Keratinocyte (primary cell): ENCODE measurements around the gene MYO1D. TPM values are rescaled to one million over a fixed set of nuclear protein-coding genes. Genes with fewer than 3 reads are reported as not detected.

ENCODE experiments used
- DNase-seq: peaks from one replicate; pipeline ENCODE4 v3.0.0-alpha.2; 2011; ENCODE audit warnings: low read depth, missing footprints, low spot score
- FAIRE-seq: peaks from 2 replicates; lab custom pipeline; 2011; peaks lifted over from hg19 to GRCh38; lab: Jason Lieb, UNC
- H2AFZ ChIP-seq: 2 replicates; pipeline ENCODE4 v1.6.0; 2012; ENCODE audit warnings: low read length, control low read depth, inconsistent platforms; ENCODE audit not compliant: control insufficient read depth
- H3K27ac ChIP-seq: 2 replicates; pipeline ENCODE4 v1.5.1; 2011; ENCODE audit warnings: low read length; ENCODE audit not compliant: control insufficient read depth, insufficient read depth
- H3K27me3 ChIP-seq: 3 replicates; pipeline ENCODE4 v1.6.0; 2011; ENCODE audit warnings: low read length; ENCODE audit not compliant: control insufficient read depth, insufficient read depth; ENCODE audit errors: extremely low read depth
- H3K36me3 ChIP-seq, 2 experiments: 2 replicates in 1 of 2; 3 replicates in 1 of 2; pipeline ENCODE4 v1.5.1; 2011; ENCODE audit warnings: low read length in 2 of 2, mild to moderate bottlenecking in 1 of 2; ENCODE audit not compliant: control insufficient read depth in 2 of 2, insufficient read depth in 2 of 2; ENCODE audit errors: extremely low read depth in 1 of 2
- H3K4me1 ChIP-seq: 3 replicates; pipeline ENCODE4 v1.5.1; 2011; ENCODE audit warnings: low read length; ENCODE audit not compliant: control insufficient read depth, insufficient read depth; ENCODE audit errors: extremely low read depth
- H3K4me2 ChIP-seq: 3 replicates; pipeline ENCODE4 v1.6.0; 2011; ENCODE audit warnings: low read depth, low read length; ENCODE audit not compliant: control insufficient read depth, insufficient read depth; ENCODE audit errors: extremely low read depth
- H3K4me3 ChIP-seq, 3 experiments: fragments of 200-600 bp in 1 of 3; sonication (generic) in 1 of 3; 2 replicates in 2 of 3; 3 replicates in 1 of 3; pipeline ENCODE4 v1.5.1; 2011 to 2016; ENCODE audit warnings: low read length in 3 of 3, mild to moderate bottlenecking in 3 of 3, control low read depth in 2 of 3, inconsistent platforms in 1 of 3, low read depth in 1 of 3, mixed read lengths in 1 of 3, mixed run types in 1 of 3, moderate library complexity in 1 of 3; ENCODE audit not compliant: control insufficient read depth in 2 of 3, insufficient read depth in 2 of 3; ENCODE audit errors: extremely low read depth in 1 of 3
- H3K79me2 ChIP-seq: 2 replicates; pipeline ENCODE4 v1.6.0; 2012; ENCODE audit warnings: low read length; ENCODE audit not compliant: control insufficient read depth, insufficient read depth
- H3K9ac ChIP-seq: 3 replicates; pipeline ENCODE4 v1.6.0; 2011; ENCODE audit warnings: low read length; ENCODE audit not compliant: control insufficient read depth, insufficient read depth; ENCODE audit errors: extremely low read depth
- H3K9me1 ChIP-seq: 3 replicates; pipeline ENCODE4 v1.6.0; 2011; ENCODE audit warnings: low read length; ENCODE audit not compliant: control insufficient read depth, insufficient read depth; ENCODE audit errors: extremely low read depth
- H3K9me3 ChIP-seq: 2 replicates; pipeline ENCODE4 v1.5.1; 2012; ENCODE audit warnings: low read depth, low read length; ENCODE audit not compliant: control insufficient read depth
- H4K20me1 ChIP-seq: 3 replicates; pipeline ENCODE4 v1.6.0; 2011; ENCODE audit warnings: low read length; ENCODE audit not compliant: control insufficient read depth, insufficient read depth; ENCODE audit errors: extremely low read depth
- EZH2 ChIP-seq: IDR thresholded peaks from one replicate; pipeline ENCODE4 v1.6.1; 2012; ENCODE audit warnings: inconsistent platforms, mild to moderate bottlenecking, low read length, moderate library complexity
- dilution Hi-C: fragments of 300-500 bp; cut with MboI; formaldehyde crosslinking; loops from one replicate; pipeline ENCODE4 v1.7.0; 2020; ENCODE audit warnings: low sequenced_read_pairs; ENCODE audit not compliant: extremely low pct_ligation_motif_present
- polyA plus RNA-seq, 5 experiments: library from polyadenylated mRNA; depleted of rRNA in 3 of 5; stranded (reverse) in 3 of 5; stranded (forward) in 1 of 5; unstranded in 1 of 5; fragments of >200 nt; gene quantifications; 1 replicate in 1 of 5; 2 replicates in 3 of 5; 3 replicates in 1 of 5; pipeline versions ENCODE4 v1.2.1 to v1.2.3, GENCODE V29; 2011 to 2012; ENCODE audit warnings: missing spikeins in 2 of 5, low read depth in 1 of 5, low replicate concordance in 1 of 5
- TF ChIP-seq, protein P1 (sequence below), 3 experiments: IDR thresholded peaks in 1 of 3; conservative IDR thresholded peaks in 1 of 3; optimal IDR thresholded peaks in 1 of 3; 2 replicates in 2 of 3; 3 replicates in 1 of 3; pipeline versions ENCODE3 to v1.5.1; 2011; ENCODE audit warnings: low read length in 3 of 3, mild to moderate bottlenecking in 3 of 3, moderate library complexity in 2 of 3, control low read depth in 1 of 3, inconsistent platforms in 1 of 3; ENCODE audit not compliant: insufficient read depth in 2 of 3; ENCODE audit errors: extremely low read depth in 1 of 3

The MYO1D gene
- polyA plus RNA-seq, 1 donor (not counting 4 experiments of a cell fraction or from before 2014, with no cell fraction given) = 33.7 TPM

DNA sequence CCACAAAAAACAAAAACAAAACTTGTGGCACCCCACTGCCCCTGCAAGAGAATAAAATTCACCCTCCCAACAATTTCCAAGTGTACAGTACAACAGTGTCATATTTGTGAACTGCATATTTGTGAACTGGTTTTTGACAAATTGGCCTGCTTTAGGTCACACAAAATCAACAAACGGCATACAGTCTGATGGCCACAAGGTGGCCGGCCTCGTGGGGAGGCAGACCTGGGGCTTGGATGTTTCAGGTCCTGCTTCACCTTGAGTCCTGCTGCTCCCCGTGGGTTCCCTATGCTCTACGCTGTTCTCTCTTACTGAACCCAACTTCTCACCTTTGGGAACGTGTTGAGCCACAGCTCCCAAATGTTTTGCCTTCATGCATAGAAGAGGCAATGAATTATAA lies 287.9 kb downstream of the MYO1D start:
- FAIRE-seq (no peak), DNase-seq (no peak)
- H2AFZ ChIP-seq = no peak overlapping the region
- no peak overlapping the region for H3K27ac ChIP-seq
- H3K36me3 ChIP-seq = no peaks in the 10 kb centered on the region
- no peaks in the 10 kb centered on the region for H3K9me3 ChIP-seq
- no peaks in the 10 kb centered on the region for H3K27me3 ChIP-seq
- H4K20me1 ChIP-seq = no peaks in the 10 kb centered on the region
- no peak overlapping the region for H3K9ac ChIP-seq
- no peaks in the 10 kb centered on the region for H3K79me2 ChIP-seq
- peaks cover 7% of the 10 kb centered on the region for H3K4me1 ChIP-seq
- H3K4me3 ChIP-seq = no peak overlapping the region
- H3K4me2 ChIP-seq = no peak overlapping the region
- dilution Hi-C loops = no loop called here
- H3K9me1 ChIP-seq = no peaks in the 10 kb centered on the region
- no peak for TF ChIP-seq EZH2
- TF ChIP-seq, protein P1, sequence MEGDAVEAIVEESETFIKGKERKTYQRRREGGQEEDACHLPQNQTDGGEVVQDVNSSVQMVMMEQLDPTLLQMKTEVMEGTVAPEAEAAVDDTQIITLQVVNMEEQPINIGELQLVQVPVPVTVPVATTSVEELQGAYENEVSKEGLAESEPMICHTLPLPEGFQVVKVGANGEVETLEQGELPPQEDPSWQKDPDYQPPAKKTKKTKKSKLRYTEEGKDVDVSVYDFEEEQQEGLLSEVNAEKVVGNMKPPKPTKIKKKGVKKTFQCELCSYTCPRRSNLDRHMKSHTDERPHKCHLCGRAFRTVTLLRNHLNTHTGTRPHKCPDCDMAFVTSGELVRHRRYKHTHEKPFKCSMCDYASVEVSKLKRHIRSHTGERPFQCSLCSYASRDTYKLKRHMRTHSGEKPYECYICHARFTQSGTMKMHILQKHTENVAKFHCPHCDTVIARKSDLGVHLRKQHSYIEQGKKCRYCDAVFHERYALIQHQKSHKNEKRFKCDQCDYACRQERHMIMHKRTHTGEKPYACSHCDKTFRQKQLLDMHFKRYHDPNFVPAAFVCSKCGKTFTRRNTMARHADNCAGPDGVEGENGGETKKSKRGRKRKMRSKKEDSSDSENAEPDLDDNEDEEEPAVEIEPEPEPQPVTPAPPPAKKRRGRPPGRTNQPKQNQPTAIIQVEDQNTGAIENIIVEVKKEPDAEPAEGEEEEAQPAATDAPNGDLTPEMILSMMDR (optimal IDR thresholded peaks at IDR 0.05 in 1 of 3, IDR thresholded peaks at IDR 0.05 in 1 of 3, conservative IDR thresholded peaks at IDR 0.05 in 1 of 3; ENCODE audit: extremely low read depth in 1 of 3, insufficient read depth in 2 of 3, low read length in 3 of 3) = peak; percentile 21 to 38 (median 30)

DNA sequence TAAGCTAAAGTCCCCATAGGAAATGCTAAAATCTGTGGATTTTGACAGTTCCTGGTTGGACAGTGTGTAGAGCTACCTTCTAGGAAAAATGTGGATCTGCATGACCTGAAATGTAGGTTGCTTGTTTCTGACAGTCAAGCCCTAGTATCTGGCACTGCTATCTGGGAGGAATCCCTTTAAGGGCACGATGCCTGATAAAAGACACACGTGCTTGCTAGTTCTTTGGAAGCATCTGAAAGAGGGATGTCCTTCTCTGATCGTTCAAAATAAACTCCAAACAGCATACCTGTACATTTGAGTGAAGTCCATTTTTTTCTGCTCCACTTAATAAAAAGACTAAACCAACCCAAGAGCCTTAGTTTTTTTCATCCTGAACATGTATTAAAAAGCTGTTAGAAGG lies 288.8 kb downstream of the MYO1D start:
- Histone ChIP-seq H3K36me3 (no peaks in the 10 kb centered on the region), H3K79me2 (no peaks in the 10 kb centered on the region), H3K9ac (no peak overlapping the region), H3K9me1 (no peaks in the 10 kb centered on the region), H3K4me3 (no peak overlapping the region), H3K9me3 (no peaks in the 10 kb centered on the region), H3K4me2 (no peak overlapping the region), H3K4me1 (peaks cover 7% of the 10 kb centered on the region), H3K27me3 (no peaks in the 10 kb centered on the region), H4K20me1 (no peaks in the 10 kb centered on the region), H2AFZ (no peak overlapping the region), H3K27ac (no peak overlapping the region)
- dilution Hi-C loops = no loop called here
- DNase-seq (no peak), FAIRE-seq (no peak)
- TF ChIP-seq, protein P1 (optimal IDR thresholded peaks at IDR 0.05 in 1 of 3, IDR thresholded peaks at IDR 0.05 in 1 of 3, conservative IDR thresholded peaks at IDR 0.05 in 1 of 3; ENCODE audit: extremely low read depth in 1 of 3, insufficient read depth in 2 of 3, low read length in 3 of 3) = no peak
- TF ChIP-seq EZH2 = no peak
